K562 (cell line): ENCODE measurements around the gene GLT1D1. TPM values are rescaled to one million over a fixed set of nuclear protein-coding genes. Genes with fewer than 3 reads are reported as not detected.
"Not testable (repeated sequence)": the region's sequence is repeated elsewhere in the genome, so short reads cannot be mapped to it uniquely, and the experiment has no call there.

ENCODE experiments used
- ATAC-seq: fragments of 200-7000 bp; cut with Tn5 transposase; 3 replicates; pipeline ENCODE4 v1.9.1; 2020; ENCODE audit warnings: moderate library complexity
- BruUV-seq: library from RNA; stranded (reverse); fragments of 400-500 nt; replicated peaks from 2 replicates; lab custom pipeline; 2021; lab: Mats Ljungman, UMichigan
- CTCF ChIA-PET: fragments of 300-600 bp; formaldehyde crosslinking; extraction: SDS; loops from one replicate; lab custom pipeline; 2021; ENCODE audit warnings: low intra/inter-chr PET ratio; lab: Yijun Ruan, JAX
- POLR2A ChIA-PET: fragments of 300-600, 350-650 bp; sonication (Branson Sonifier 250); formaldehyde crosslinking; extraction: SDS; loops from one replicate; lab custom pipeline; 2021; ENCODE audit warnings: antibody characterized with exemption, inconsistent platforms; lab: Yijun Ruan, JAX
- DNase-seq, 4 experiments: peaks; one replicate each; pipeline versions ENCODE4 v3.0.0 to v3.0.0-alpha.2; 2011 to 2018; ENCODE audit warnings: low spot score in 3 of 4, mixed read lengths in 3 of 4; ENCODE audit errors: extremely low read depth in 1 of 4
- FAIRE-seq: peaks from 2 replicates; lab custom pipeline; 2011; peaks lifted over from hg19 to GRCh38; lab: Jason Lieb, UNC
- H2AFZ ChIP-seq: 2 replicates; pipeline ENCODE4 v1.6.0; 2011; ENCODE audit warnings: low read depth, low read length, control low read depth, inconsistent platforms
- H3K27ac ChIP-seq: fragments of 200-600 bp; 3 replicates; pipeline ENCODE4 v1.8.0; 2011; ENCODE audit warnings: low read depth, mild to moderate bottlenecking, control low read depth, inconsistent platforms, low read length, moderate library complexity, mixed read lengths; ENCODE audit errors: extremely low read depth
- H3K27me3 ChIP-seq, 2 experiments: fragments of 300-600 bp in 1 of 2; 2 replicates in 1 of 2; 3 replicates in 1 of 2; pipeline versions ENCODE4 v1.6.0 to v1.8.0; 2011; ENCODE audit warnings: inconsistent platforms in 2 of 2, low read length in 2 of 2, mild to moderate bottlenecking in 1 of 2, mixed read lengths in 1 of 2, moderate library complexity in 1 of 2; ENCODE audit not compliant: control insufficient read depth in 2 of 2, insufficient read depth in 2 of 2
- H3K36me3 ChIP-seq: fragments of 300-600 bp; 3 replicates; pipeline ENCODE4 v1.8.0; 2011; ENCODE audit warnings: mild to moderate bottlenecking, low read length, inconsistent platforms; ENCODE audit not compliant: control insufficient read depth, insufficient read depth
- H3K4me1 ChIP-seq, 2 experiments: fragments of 200-600 bp in 1 of 2; replicated peaks in 1 of 2; 2 replicates in 1 of 2; 3 replicates in 1 of 2; pipeline versions ENCODE4 v1.5.1 to v1.8.0; 2011; ENCODE audit warnings: inconsistent platforms in 2 of 2, low read length in 2 of 2, mild to moderate bottlenecking in 1 of 2, mixed read lengths in 1 of 2, moderate library complexity in 1 of 2; ENCODE audit not compliant: control insufficient read depth in 2 of 2, insufficient read depth in 2 of 2
- H3K4me2 ChIP-seq: 2 replicates; pipeline ENCODE4 v1.6.1; 2011; ENCODE audit warnings: low read length, control low read depth, inconsistent platforms, mixed read lengths; ENCODE audit not compliant: insufficient read depth
- H3K4me3 ChIP-seq: fragments of 200-600 bp; sonication (generic), shearing (Covaris generic); 2 replicates; pipeline ENCODE4 v1.5.1; 2016; ENCODE audit warnings: control low read depth, inconsistent platforms
- H3K79me2 ChIP-seq: fragments of 200-600 bp; 3 replicates; pipeline ENCODE4 v1.8.0; 2011; ENCODE audit warnings: low read length, inconsistent platforms; ENCODE audit not compliant: control insufficient read depth, insufficient read depth
- H3K9ac ChIP-seq, 2 experiments: 2 replicates each; pipeline versions ENCODE4 v1.6.0 to v1.6.1; 2011; ENCODE audit warnings: low read depth in 2 of 2, low read length in 2 of 2, control low read depth in 1 of 2, inconsistent platforms in 1 of 2, mild to moderate bottlenecking in 1 of 2, mixed read lengths in 1 of 2; ENCODE audit not compliant: insufficient read depth in 1 of 2
- H3K9me1 ChIP-seq: one replicate; pipeline ENCODE4 v1.6.0; 2011; ENCODE audit warnings: inconsistent platforms, mild to moderate bottlenecking, low read length, moderate library complexity; ENCODE audit not compliant: control insufficient read depth, insufficient read depth
- H3K9me3 ChIP-seq: replicated peaks from 2 replicates; pipeline ENCODE4 v1.5.1; 2011; ENCODE audit warnings: low read depth, low read length, inconsistent platforms; ENCODE audit not compliant: control insufficient read depth, insufficient read depth
- H4K20me1 ChIP-seq: replicated peaks from 2 replicates; pipeline ENCODE4 v1.6.1; 2011; ENCODE audit warnings: low read length, inconsistent platforms, mixed read lengths; ENCODE audit not compliant: control insufficient read depth, insufficient read depth
- BCLAF1 ChIP-seq, 2 experiments: fragments of 450-650 bp in 1 of 2; IDR thresholded peaks; 2 replicates each; pipeline ENCODE4 v1.6.1; 2011 to 2017; ENCODE audit warnings: low read depth in 2 of 2, antibody characterized with exemption in 1 of 2, borderline replicate concordance in 1 of 2, low read length in 1 of 2, mild to moderate bottlenecking in 1 of 2, mixed read lengths in 1 of 2; ENCODE audit not compliant: control insufficient read depth in 1 of 2
- CREB5 ChIP-seq: fragments of 250-450 bp; sonication (Bioruptor Pico); IDR thresholded peaks from 2 replicates; pipeline ENCODE4 v1.5.0; 2020; ENCODE audit warnings: mild to moderate bottlenecking
- ELF2 ChIP-seq: fragments of 250-450 bp; sonication (Bioruptor Pico); IDR thresholded peaks from 2 replicates; pipeline ENCODE4 v1.5.0; 2021; ENCODE audit warnings: mild to moderate bottlenecking
- NCOR1 ChIP-seq: fragments of 450-650 bp; IDR thresholded peaks from 2 replicates; pipeline ENCODE4 v1.6.1; 2016; ENCODE audit warnings: mild to moderate bottlenecking, moderate library complexity
- NEUROD1 ChIP-seq: fragments of 150-350 bp; IDR thresholded peaks from 2 replicates; pipeline ENCODE4 v1.6.1; 2014; ENCODE audit warnings: borderline replicate concordance, low read length, low read depth; ENCODE audit not compliant: partially characterized antibody
- RAD51 ChIP-seq: fragments of 450-650 bp; IDR thresholded peaks from 2 replicates; pipeline ENCODE4 v1.7.1; 2016; ENCODE audit warnings: low read depth, mild to moderate bottlenecking, borderline replicate concordance
- RFX1 ChIP-seq: fragments of 450-650 bp; IDR thresholded peaks from 2 replicates; pipeline ENCODE4 v1.6.1; 2016; ENCODE audit warnings: mild to moderate bottlenecking, moderate library complexity
- SRSF1 ChIP-seq: fragments of 200-400 bp; formaldehyde crosslinking; IDR thresholded peaks from 2 replicates; pipeline ENCODE4 v1.6.1; 2017; ENCODE audit warnings: mild to moderate bottlenecking, low read depth, low read length, moderate library complexity
- TEAD4 ChIP-seq, 2 experiments: sonication (generic) in 1 of 2; formaldehyde crosslinking in 1 of 2; IDR thresholded peaks; 2 replicates each; pipeline versions ENCODE4 v1.6.1 to v1.8.0; 2012 to 2022; ENCODE audit warnings: borderline replicate concordance in 1 of 2, inconsistent platforms in 1 of 2, low read length in 1 of 2, mild to moderate bottlenecking in 1 of 2, missing genetic modification reagents in 1 of 2
- TRIM24 ChIP-seq, 2 experiments: fragments of 450-650 bp; IDR thresholded peaks; 2 replicates each; pipeline ENCODE4 v1.6.1; 2016
- ZNF780A ChIP-seq: fragments of 250-450 bp; sonication (Bioruptor Pico); IDR thresholded peaks from 2 replicates; pipeline ENCODE4 v1.5.0; 2021; ENCODE audit warnings: mild to moderate bottlenecking
- WGBS: fragments of 100-300 bp; shearing (Covaris generic); methylation state at CpG from one replicate; pipeline ENCODE4 v1.1.6; 2016; ENCODE audit warnings: low coverage, mixed read lengths; ENCODE audit not compliant: insufficient coverage; ENCODE audit errors: missing lambda C conversion rate; 5-methylcytosine and 5-hydroxymethylcytosine counted together
- in situ Hi-C: fragments of 300-500 bp; cut with MboI; formaldehyde crosslinking; loops from 4 replicates; pipeline ENCODE4 v1.15.0; 2018; ENCODE audit warnings: inconsistent platforms, mixed read lengths
- intact Hi-C: fragments of 100-400 bp; cut with micrococcal nuclease; formaldehyde crosslinking; loops from 2 replicates; pipeline ENCODE4 v1.14.2; 2022
- polyA plus RNA-seq, 8 experiments: library from polyadenylated mRNA; depleted of rRNA in 4 of 8; stranded (reverse) in 5 of 8; unstranded in 3 of 8; fragments of >200 nt; fragmentation: Nextera tagmentation in 2 of 8; fragmentation: Illumina TruSeq in 1 of 8; extraction: Ambion mirVana in 2 of 8; extraction: Trizol in 1 of 8; gene quantifications; 2 replicates each; pipeline versions ENCODE4 v1.2.1 to v1.2.3, GENCODE V29; 2011 to 2014; ENCODE audit warnings: inconsistent platforms in 1 of 8, missing spikeins in 1 of 8
- total RNA-seq, 7 experiments: library from RNA; depleted of rRNA in 6 of 7; stranded (reverse); fragments of >200 nt in 6 of 7; fragmentation: Illumina TruSeq in 2 of 7; extraction: Trizol in 2 of 7; gene quantifications; 2 replicates each; pipeline versions ENCODE4 v1.2.1 to v1.2.3, GENCODE V29; 2011 to 2021; ENCODE audit warnings: low replicate concordance in 1 of 7

The GLT1D1 gene
- total and polyA plus RNA-seq, 9 of the 15 experiments (the other 6 are each of a cell fraction or from before 2014, with no cell fraction given), result 0.04 TPM; not detected in 8

GRCh38 chr12:128805406-128805805 lies 47.9 kb upstream of the GLT1D1 start:
- H2AFZ ChIP-seq, H4K20me1 ChIP-seq, FAIRE-seq, DNase-seq, H3K27ac ChIP-seq, H3K9ac ChIP-seq, intact Hi-C loops, in situ Hi-C loops, BruUV-seq, H3K27me3 ChIP-seq, H3K4me2 ChIP-seq, H3K79me2 ChIP-seq, H3K9me3 ChIP-seq, H3K4me3 ChIP-seq, H3K9me1 ChIP-seq, CTCF ChIA-PET, H3K4me1 ChIP-seq, ATAC-seq: not testable (repeated sequence)
- WGBS, result 94% methylated on average over 5 of the region's 5 CpGs
- peaks cover 61% of the 10 kb centered on the region; the same call in 2 of the 3 replicates for H3K36me3 ChIP-seq
- POLR2A ChIA-PET, result interaction anchor here (0.6 to 1.2 kb wide), 2 partner anchors 12 to 1817 kb away, joined by 3 to 5 read pairs; no protein-coding TSS in a partner anchor

- Histone ChIP-seq H3K4me2 (no peak overlapping the region), H3K4me3 (no peak overlapping the region), H3K27me3 (no peaks in the 10 kb centered on the region), H3K27ac (no peak overlapping the region), H3K4me1 (no peaks in the 10 kb centered on the region), H4K20me1 (no peaks in the 10 kb centered on the region), H3K79me2 (peaks cover 12% of the 10 kb centered on the region; the same call in 2 of the 3 replicates), H3K9me1 (no peaks in the 10 kb centered on the region), H3K9ac (no peak overlapping the region), H2AFZ (no peak overlapping the region), H3K9me3 (no peaks in the 10 kb centered on the region), H3K36me3 (peaks cover 49% of the 10 kb centered on the region; the same call in 2 of the 3 replicates)
- no TSS peak for BruUV-seq
- intact Hi-C loops, result no loop called here
- in situ Hi-C loops, result no loop called here
- ATAC-seq, result no peak
- ChIA-PET CTCF (no interaction called here), POLR2A (interaction anchor here (1.2 kb wide), 1 partner anchor 13 kb away, joined by 5 read pairs; no protein-coding TSS in a partner anchor)
- 81% methylated on average over 3 of the region's 9 CpGs for WGBS
- FAIRE-seq, result no peak
- no peak for DNase-seq
- no peak for TF ChIP-seq CREB5
- no peak for TF ChIP-seq RAD51
- TF ChIP-seq SRSF1, result no peak
- TF ChIP-seq RFX1, result no peak
- TF ChIP-seq NCOR1, result no peak
- TF ChIP-seq NEUROD1, result no peak
- no peak for TF ChIP-seq ELF2 (CRISPR knock-in tag)
- no peak for TF ChIP-seq BCLAF1 (IDR thresholded peaks at IDR 0.05; ENCODE audit: borderline replicate concordance in 1 of 2, control insufficient read depth in 1 of 2, low read depth in 2 of 2, low read length in 1 of 2)
- no peak for TF ChIP-seq TEAD4 (IDR thresholded peaks at IDR 0.05; ENCODE audit: low read length)
- no peak for TF ChIP-seq TEAD4 (CRISPR knock-in tag; IDR thresholded peaks at IDR 0.05; ENCODE audit: borderline replicate concordance)
- no peak for TF ChIP-seq ZNF780A (CRISPR knock-in tag)
- TF ChIP-seq TRIM24 (IDR thresholded peaks at IDR 0.05), result no peak
Observed at GRCh38 chr12:128806573-128806972, 46.7 kb upstream of the GLT1D1 start.
